GM21390 (cell line): ENCODE results near the gene NADSYN1.
"Not testable (repeated sequence)": the region's sequence is repeated elsewhere in the genome, so short reads cannot be mapped to it uniquely, and the experiment has no call there.

ENCODE experiments used
- ATAC-seq: cut with Tn5 transposase; IDR thresholded peaks from one replicate; pipeline ENCODE4 v1.9.1; 2021; ENCODE audit not compliant: unreplicated experiment

The NADSYN1 gene

GRCh38 chr11:71518506-71519471, 65.8 kb downstream of the NADSYN1 start:
- no peak for ATAC-seq

- no peak for ATAC-seq
These were observed 66.5 kb downstream of the NADSYN1 start for GRCh38 chr11:71519546-71519945.

GRCh38 chr11:71525188-71525937, 72.4 kb downstream of the NADSYN1 start:
- ATAC-seq, result no peak

GRCh38 chr11:71525938-71526495, 73.0 kb downstream of the NADSYN1 start:
- ATAC-seq, result no peak

- not testable (repeated sequence) for ATAC-seq
These were observed 74.0 kb downstream of the NADSYN1 start, which contains the start of gene KRTAP5-7 for GRCh38 chr11:71526796-71527575. Gene KRTAP5-7, plus strand, starts transcription at chr11:71527267. Its CDS starts 34 bp downstream, at chr11:71527301.

- no peak for ATAC-seq
These were observed 74.7 kb downstream of the NADSYN1 start for GRCh38 chr11:71527576-71528210.

GRCh38 chr11:71530602-71531001, 77.6 kb downstream of the NADSYN1 start:
- no peak for ATAC-seq

GRCh38 chr11:71532036-71532610, 79.1 kb downstream of the NADSYN1 start:
- no peak for ATAC-seq

- ATAC-seq, result not testable (repeated sequence)
These were observed 82.0 kb downstream of the NADSYN1 start for GRCh38 chr11:71534711-71535608.

- no peak for ATAC-seq
These were observed 82.8 kb downstream of the NADSYN1 start for GRCh38 chr11:71535825-71536224.

GRCh38 chr11:71537537-71537936, 84.5 kb downstream of the NADSYN1 start:
- ATAC-seq, result no peak

GRCh38 chr11:71537977-71538665, 85.1 kb downstream of the NADSYN1 start, which contains the start of gene KRTAP5-8:
Gene KRTAP5-8, plus strand, starts transcription at chr11:71538025. Its CDS starts 31 bp downstream, at chr11:71538056.
- ATAC-seq, result not testable (repeated sequence)

GRCh38 chr11:71538666-71538990, 85.6 kb downstream of the NADSYN1 start:
- no peak for ATAC-seq

- ATAC-seq, result no peak
These were observed 86.0 kb downstream of the NADSYN1 start for GRCh38 chr11:71539017-71539416.

GRCh38 chr11:71539971-71540370, 87.0 kb downstream of the NADSYN1 start:
- ATAC-seq, result peak; percentile 55

GRCh38 chr11:71540521-71541304, 87.7 kb downstream of the NADSYN1 start:
- peak; percentile 66 for ATAC-seq

GRCh38 chr11:71542382-71542781, 89.4 kb downstream of the NADSYN1 start:
- ATAC-seq, result no peak
